Hepatocyte (in vitro differentiated cells): ENCODE measurements around the gene LRRC8D. TPM values are rescaled to one million over a fixed set of nuclear protein-coding genes. Genes with fewer than 3 reads are reported as not detected.
A peak's percentile ranks its signal among the peaks of the same experiment; 100 is the strongest.

Source experiments
- DNase-seq: peaks from one replicate; pipeline ENCODE4 v3.0.0-alpha.2; 2016; ENCODE audit warnings: low spot score
- H2AFZ ChIP-seq: fragments of 200-600 bp; sonication (generic); 2 replicates; pipeline ENCODE4 v1.6.0; 2016; ENCODE audit warnings: antibody characterized with exemption, mild to moderate bottlenecking
- H3K27ac ChIP-seq: fragments of 200-600 bp; sonication (generic); 2 replicates; pipeline ENCODE4 v1.5.1; 2016; ENCODE audit warnings: mild to moderate bottlenecking
- H3K27me3 ChIP-seq: fragments of 200-600 bp; sonication (generic); 2 replicates; pipeline ENCODE4 v1.6.1; 2016
- H3K36me3 ChIP-seq: fragments of 200-600 bp; sonication (generic); replicated peaks from 2 replicates; pipeline ENCODE4 v1.5.1; 2016; ENCODE audit warnings: low read depth; ENCODE audit not compliant: insufficient read depth
- H3K4me1 ChIP-seq: fragments of 200-600 bp; sonication (generic); 2 replicates; pipeline ENCODE4 v1.5.1; 2016; ENCODE audit warnings: mild to moderate bottlenecking, moderate library complexity; ENCODE audit not compliant: insufficient read depth
- H3K4me2 ChIP-seq: fragments of 200-600 bp; sonication (generic); 2 replicates; pipeline ENCODE4 v1.6.0; 2016
- H3K4me3 ChIP-seq: fragments of 200-600 bp; sonication (generic); 2 replicates; pipeline ENCODE4 v1.5.1; 2016; ENCODE audit warnings: mild to moderate bottlenecking
- H3K79me2 ChIP-seq: fragments of 200-600 bp; sonication (generic); 2 replicates; pipeline ENCODE4 v1.6.0; 2017; ENCODE audit warnings: mild to moderate bottlenecking
- H3K9me2 ChIP-seq: fragments of 200-600 bp; sonication (generic); replicated peaks from 2 replicates; pipeline ENCODE4 v1.6.0; 2017; ENCODE audit warnings: mild to moderate bottlenecking; ENCODE audit not compliant: insufficient read depth
- H3K9me3 ChIP-seq: fragments of 200-600 bp; sonication (generic); 2 replicates; pipeline ENCODE4 v1.5.1; 2016; ENCODE audit warnings: low read depth, mild to moderate bottlenecking
- H4K20me1 ChIP-seq: fragments of 200-600 bp; sonication (generic); 2 replicates; pipeline ENCODE4 v1.6.0; 2016; ENCODE audit warnings: mild to moderate bottlenecking; ENCODE audit not compliant: insufficient read depth, poor library complexity, severe bottlenecking
- EZH2 ChIP-seq: fragments of 200-600 bp; sonication (generic); IDR thresholded peaks from 2 replicates; pipeline ENCODE4 v1.6.1; 2016; ENCODE audit warnings: antibody characterized with exemption, mild to moderate bottlenecking, borderline replicate concordance
- EZH2phosphoT487 ChIP-seq: fragments of 200-600 bp; sonication (generic); IDR thresholded peaks from one replicate; pipeline ENCODE4 v1.6.1; 2018; ENCODE audit warnings: antibody characterized with exemption, mild to moderate bottlenecking, low read depth, moderate library complexity; ENCODE audit not compliant: unreplicated experiment, severe bottlenecking
- WGBS: methylation state at CpG from one replicate; pipeline ENCODE4 v1.1.6; 2016; ENCODE audit warnings: low lambda C conversion rate; ENCODE audit errors: missing lambda C conversion rate; 5-methylcytosine and 5-hydroxymethylcytosine counted together
- polyA plus RNA-seq: library from polyadenylated mRNA; unstranded; fragments of >200 nt; fragmentation: Nextera tagmentation; extraction: Ambion mirVana; gene quantifications from 2 replicates; pipeline ENCODE4 v1.2.1, GENCODE V29; 2016
- total RNA-seq: library from RNA; depleted of rRNA; stranded (reverse); fragments of >200 nt; gene quantifications from 2 replicates; pipeline ENCODE4 v1.2.3, GENCODE V29; 2014
- TF ChIP-seq, protein P1 (sequence below): fragments of 200-600 bp; sonication (generic); IDR thresholded peaks from 2 replicates; pipeline ENCODE4 v1.5.1; 2016; ENCODE audit warnings: antibody characterized with exemption, mild to moderate bottlenecking; ENCODE audit not compliant: poor library complexity

Gene LRRC8D
- total and polyA plus RNA-seq, 2 experiments from 2014 or later = 15.1 to 28.9 TPM

DNA sequence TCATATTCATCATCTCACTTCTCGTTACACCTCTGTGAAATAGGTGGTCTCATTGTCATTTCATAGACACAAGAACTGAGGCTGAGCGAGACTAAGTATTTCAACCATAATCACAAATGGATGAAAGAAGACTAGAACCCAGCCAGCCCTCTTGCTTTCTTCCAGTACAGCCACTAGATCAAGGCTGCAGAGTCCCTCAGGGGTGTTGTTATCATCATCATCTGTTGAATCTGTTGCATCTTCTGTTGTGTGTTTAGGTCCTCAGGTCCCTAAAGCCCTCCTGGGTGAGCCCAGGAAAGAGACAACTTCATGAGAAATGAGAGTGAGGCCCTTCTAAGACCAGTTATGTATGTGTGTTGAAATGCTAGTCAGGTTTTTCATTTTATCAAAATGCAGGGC, 87.4 kb downstream of the LRRC8D start:
- H3K9me3 ChIP-seq = no peaks in the 10 kb centered on the region
- no peaks in the 10 kb centered on the region for H3K27me3 ChIP-seq
- no peaks in the 10 kb centered on the region for H3K36me3 ChIP-seq
- no peaks in the 10 kb centered on the region for H3K9me2 ChIP-seq
- WGBS = 95% methylated on average over 2 of the region's 2 CpGs
- DNase-seq = no peak
- no peak overlapping the region for H3K4me3 ChIP-seq
- no peak overlapping the region for H2AFZ ChIP-seq
- peak overlapping the region; percentile 18 for H3K27ac ChIP-seq
- no peak overlapping the region for H3K4me2 ChIP-seq
- H3K79me2 ChIP-seq = peaks cover 33% of the 10 kb centered on the region
- TF ChIP-seq EZH2 (no peak), EZH2phosphoT487 (no peak)
- TF ChIP-seq, protein P1, sequence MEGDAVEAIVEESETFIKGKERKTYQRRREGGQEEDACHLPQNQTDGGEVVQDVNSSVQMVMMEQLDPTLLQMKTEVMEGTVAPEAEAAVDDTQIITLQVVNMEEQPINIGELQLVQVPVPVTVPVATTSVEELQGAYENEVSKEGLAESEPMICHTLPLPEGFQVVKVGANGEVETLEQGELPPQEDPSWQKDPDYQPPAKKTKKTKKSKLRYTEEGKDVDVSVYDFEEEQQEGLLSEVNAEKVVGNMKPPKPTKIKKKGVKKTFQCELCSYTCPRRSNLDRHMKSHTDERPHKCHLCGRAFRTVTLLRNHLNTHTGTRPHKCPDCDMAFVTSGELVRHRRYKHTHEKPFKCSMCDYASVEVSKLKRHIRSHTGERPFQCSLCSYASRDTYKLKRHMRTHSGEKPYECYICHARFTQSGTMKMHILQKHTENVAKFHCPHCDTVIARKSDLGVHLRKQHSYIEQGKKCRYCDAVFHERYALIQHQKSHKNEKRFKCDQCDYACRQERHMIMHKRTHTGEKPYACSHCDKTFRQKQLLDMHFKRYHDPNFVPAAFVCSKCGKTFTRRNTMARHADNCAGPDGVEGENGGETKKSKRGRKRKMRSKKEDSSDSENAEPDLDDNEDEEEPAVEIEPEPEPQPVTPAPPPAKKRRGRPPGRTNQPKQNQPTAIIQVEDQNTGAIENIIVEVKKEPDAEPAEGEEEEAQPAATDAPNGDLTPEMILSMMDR = no peak
- peaks cover 24% of the 10 kb centered on the region for H3K4me1 ChIP-seq
- H4K20me1 ChIP-seq = no peaks in the 10 kb centered on the region

DNA sequence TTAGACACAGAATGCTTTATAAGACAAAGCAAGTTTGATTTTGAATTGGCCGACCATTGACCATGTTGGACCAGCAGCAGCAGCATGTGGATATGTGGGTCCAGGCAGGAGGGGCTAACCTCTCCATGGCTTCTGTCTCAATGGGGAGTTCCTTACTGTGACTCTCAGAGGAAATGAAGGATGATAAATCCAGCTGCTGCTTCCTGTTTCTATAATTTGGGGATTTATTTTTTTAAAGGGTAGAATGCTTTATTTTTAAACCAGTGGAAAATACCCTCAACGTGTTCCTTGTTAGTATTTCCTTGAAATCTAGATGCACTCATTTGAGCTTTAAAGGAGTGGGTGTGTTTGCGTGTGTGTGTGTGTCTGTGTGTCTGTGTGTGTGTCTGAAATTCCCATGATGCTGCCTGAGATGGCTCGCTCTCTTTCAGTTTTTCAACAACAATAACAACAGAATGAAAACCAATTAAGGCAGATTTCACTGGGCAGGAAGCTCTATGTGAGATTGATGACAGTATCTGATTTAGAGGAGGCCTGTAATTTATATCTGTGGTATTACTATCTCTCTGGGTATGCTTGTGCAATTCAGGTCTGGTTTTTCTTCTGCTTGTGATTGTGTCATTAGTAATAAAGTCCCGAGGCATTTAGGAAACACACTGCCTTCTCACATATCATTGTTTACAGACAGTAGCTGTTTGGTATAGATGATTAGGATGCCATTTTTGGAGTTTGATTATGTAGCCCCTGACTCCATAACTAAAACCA, 88.0 kb downstream of the LRRC8D start:
- TF ChIP-seq, protein P1 = no peak
- no peak for TF ChIP-seq EZH2phosphoT487
- no peak for TF ChIP-seq EZH2
- H3K4me2 ChIP-seq = no peak overlapping the region
- peaks cover 33% of the 10 kb centered on the region for H3K79me2 ChIP-seq
- no peaks in the 10 kb centered on the region for H3K36me3 ChIP-seq
- H4K20me1 ChIP-seq = no peaks in the 10 kb centered on the region
- WGBS = 60% methylated on average over 5 of the region's 5 CpGs
- no peaks in the 10 kb centered on the region for H3K9me2 ChIP-seq
- peak overlapping the region; percentile 18 for H3K27ac ChIP-seq
- H3K9me3 ChIP-seq = no peaks in the 10 kb centered on the region
- no peak overlapping the region for H3K4me3 ChIP-seq
- H2AFZ ChIP-seq = no peak overlapping the region
- DNase-seq = no peak
- H3K4me1 ChIP-seq = peaks cover 23% of the 10 kb centered on the region
- no peaks in the 10 kb centered on the region for H3K27me3 ChIP-seq

DNA sequence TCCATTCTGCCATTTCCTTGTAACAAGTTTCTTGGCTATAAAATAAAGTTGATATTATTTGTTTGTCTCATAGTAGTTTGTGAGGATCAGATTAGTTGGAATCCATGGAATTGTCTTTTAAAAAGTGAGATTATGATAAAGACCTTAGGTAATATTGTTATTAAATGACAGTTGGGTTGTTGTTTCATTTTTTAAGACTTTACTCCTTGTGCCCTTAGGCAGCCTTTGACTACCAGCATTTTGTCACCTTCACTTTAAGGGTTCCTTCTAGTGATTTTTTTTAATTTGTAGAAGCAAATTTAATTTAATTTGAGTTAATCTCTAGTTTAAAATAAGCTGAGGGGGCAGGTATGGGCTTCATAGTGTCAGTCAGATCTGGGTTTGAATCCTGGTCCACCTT, 89.4 kb downstream of the LRRC8D start:
- H3K27ac ChIP-seq = no peak overlapping the region
- no peaks in the 10 kb centered on the region for H3K36me3 ChIP-seq
- no peaks in the 10 kb centered on the region for H3K9me3 ChIP-seq
- peaks cover 33% of the 10 kb centered on the region for H3K79me2 ChIP-seq
- no peak for DNase-seq
- TF ChIP-seq EZH2phosphoT487 = no peak
- TF ChIP-seq EZH2 = no peak
- TF ChIP-seq, protein P1 = no peak
- H3K4me2 ChIP-seq = no peak overlapping the region
- no peaks in the 10 kb centered on the region for H3K9me2 ChIP-seq
- no peak overlapping the region for H3K4me3 ChIP-seq
- H4K20me1 ChIP-seq = no peaks in the 10 kb centered on the region
- H3K4me1 ChIP-seq = peaks cover 23% of the 10 kb centered on the region
- no peak overlapping the region for H2AFZ ChIP-seq
- no peaks in the 10 kb centered on the region for H3K27me3 ChIP-seq
